Lung microvascular endothelial cell (primary cell): ENCODE measurements around the gene GSTO1. TPM values are rescaled to one million over a fixed set of nuclear protein-coding genes. Genes with fewer than 3 reads are reported as not detected.
"Not testable (repeated sequence)": the region's sequence is repeated elsewhere in the genome, so short reads cannot be mapped to it uniquely, and the experiment has no call there.

ENCODE experiments used
- DNase-seq, 2 donors: peaks; one replicate each; pipeline versions ENCODE4 v3.0.0 to v3.0.0-alpha.2; 2010; ENCODE audit warnings: low read depth in 2 of 2
- total RNA-seq: library from RNA; depleted of rRNA; stranded (reverse); fragments of >200 nt; gene quantifications from 2 replicates; pipeline ENCODE4 v1.2.1, GENCODE V29; 2014

GSTO1 gene
- total RNA-seq = 220 and 286 TPM in 2 replicates

DNA sequence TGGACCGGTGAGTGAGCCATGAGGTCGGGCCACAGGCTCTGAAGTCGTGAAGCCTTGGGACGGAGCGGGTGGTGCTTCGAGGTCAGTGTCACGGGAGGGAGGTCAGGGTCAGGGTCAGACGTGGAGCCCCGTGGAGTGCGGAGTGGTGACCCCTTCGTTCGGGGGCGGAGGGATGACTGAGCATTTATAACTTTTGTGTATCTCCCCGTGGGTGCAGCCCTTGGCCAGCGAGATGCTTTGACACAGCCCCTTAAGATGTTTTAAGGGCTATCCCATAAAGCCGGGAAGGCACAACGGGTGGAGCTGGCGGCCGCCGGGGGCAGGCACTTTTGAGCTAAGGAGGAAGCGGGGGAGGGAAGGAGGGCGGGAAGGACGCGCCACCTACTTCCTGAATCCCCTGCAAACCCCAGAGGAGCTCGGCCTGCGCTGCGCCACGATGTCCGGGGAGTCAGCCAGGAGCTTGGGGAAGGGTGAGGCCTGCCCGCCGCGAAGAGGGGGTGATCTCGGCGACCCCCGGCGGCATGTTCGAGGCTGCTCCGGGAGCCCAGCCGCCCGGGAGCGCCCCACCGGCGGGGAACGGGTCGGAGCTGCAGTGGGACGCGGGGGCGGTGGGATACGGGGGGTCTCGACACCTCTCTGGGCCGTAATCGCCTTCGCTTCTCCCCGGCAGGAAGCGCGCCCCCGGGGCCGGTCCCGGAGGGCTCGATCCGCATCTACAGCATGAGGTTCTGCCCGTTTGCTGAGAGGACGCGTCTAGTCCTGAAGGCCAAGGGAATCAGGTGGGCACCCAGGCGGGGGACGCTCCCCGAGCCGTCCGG, at the start of gene GSTO1:
Gene GSTO1 (plus strand): TSS at position 400 of the 818 bp plus-strand sequence. CDS start 37 bp downstream, at position 437.
- DNase-seq = peak; percentile 68 to 83

DNA sequence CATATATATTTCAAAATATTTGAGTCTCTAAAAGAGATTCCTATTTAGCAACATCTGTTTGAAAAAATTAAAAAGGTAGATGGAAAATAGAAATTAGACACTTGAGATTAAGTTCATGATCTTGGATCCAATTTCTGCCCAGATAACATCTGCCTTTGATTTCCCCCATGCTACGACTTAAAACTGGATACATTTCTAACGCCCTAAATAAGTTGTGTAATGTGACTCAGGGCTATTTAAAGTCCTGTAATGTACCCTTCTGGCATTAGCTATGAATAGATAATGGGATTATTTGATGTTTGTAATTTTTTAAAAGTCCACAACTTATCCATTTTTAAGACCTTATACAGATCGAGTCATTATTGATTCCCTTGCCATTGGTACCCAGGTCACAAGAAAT, 46.0 kb upstream of the GSTO1 start:
- no peak for DNase-seq

DNA sequence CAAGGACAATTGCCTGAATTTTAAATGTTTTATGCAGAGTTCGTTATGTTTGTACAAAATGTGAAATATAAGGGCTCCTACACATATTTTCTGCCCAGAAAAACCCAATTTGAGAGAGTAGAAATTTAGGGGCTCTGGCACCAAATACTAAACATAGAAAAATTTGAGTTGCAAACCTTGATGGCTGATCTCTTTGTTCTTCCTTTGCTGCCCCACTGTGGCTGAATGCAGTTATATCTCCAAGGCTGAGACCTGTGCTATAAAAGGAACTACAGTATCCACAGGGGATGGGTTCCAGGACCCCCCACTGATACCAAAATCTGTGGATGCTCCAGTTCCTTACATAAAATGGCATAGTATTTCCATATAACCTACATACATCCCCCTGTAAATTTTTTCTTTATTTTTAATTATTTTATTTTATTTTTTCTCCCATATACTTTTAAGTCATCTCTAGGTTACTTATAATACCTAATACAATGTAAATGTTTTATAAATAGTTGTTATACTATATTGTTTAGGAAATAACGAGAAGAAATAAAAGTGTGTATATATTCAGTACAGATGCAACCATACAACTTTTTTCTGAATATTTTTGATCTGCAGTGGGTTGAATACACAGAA, 45.0 kb upstream of the GSTO1 start:
- DNase-seq = peak; percentile 56 to 71

DNA sequence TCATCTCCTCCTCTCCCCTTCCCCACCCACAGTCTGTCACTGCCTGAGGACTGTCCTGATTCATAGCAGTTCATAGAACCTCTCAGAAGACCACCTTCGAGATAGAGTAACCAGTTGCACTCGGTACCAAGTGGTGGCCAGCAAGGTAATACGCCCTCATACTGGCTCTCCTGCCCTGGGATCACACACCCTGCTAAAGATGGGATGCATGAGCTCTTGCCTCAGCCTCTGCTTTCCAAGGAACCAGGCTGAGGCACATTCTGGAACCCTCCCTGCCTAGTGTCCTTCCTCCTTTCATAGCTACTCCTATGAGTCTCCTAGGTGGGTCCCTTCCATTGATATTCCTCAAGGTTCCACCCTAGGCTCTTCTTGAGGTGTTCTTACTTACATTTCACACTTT, 38.1 kb upstream of the GSTO1 start:
- DNase-seq = no peak

DNA sequence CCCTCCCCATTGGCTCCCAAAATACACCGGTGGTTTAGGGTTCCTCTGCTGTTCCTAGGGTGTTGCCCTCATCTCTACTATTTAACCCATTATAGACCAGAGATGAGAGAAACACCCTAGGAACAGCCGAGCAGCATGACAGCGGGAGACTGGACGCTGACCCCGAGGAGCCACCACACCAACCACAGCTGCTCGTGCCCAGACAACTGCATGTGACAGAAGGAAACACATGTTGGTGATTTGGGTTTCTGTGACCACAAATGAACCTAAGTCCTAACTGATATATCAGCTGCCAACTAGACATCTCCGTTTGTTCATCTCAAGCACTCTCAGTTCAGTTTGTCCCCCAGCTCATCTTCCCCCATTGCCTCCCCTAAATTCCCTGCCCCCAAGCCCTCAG, 35.9 kb upstream of the GSTO1 start:
- no peak for DNase-seq

DNA sequence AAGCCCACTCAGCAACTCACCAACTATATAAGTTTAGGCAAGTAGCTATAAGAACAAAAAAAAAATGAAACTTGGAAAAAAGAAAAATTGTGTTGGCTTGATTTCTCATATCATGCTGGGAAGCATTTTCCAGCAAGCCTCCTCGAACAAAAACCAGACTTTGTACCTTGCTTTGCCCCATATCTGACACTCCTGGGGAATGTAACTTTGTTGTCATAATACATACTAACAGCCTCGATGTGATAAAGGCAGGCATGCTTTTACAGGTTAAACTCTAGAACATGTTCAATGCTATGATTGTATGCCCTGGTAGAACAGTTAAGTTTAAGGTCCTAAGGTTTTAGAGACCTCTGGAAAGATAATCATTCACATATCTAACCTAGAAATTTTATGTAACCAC, 34.2 kb upstream of the GSTO1 start:
- DNase-seq = no peak

DNA sequence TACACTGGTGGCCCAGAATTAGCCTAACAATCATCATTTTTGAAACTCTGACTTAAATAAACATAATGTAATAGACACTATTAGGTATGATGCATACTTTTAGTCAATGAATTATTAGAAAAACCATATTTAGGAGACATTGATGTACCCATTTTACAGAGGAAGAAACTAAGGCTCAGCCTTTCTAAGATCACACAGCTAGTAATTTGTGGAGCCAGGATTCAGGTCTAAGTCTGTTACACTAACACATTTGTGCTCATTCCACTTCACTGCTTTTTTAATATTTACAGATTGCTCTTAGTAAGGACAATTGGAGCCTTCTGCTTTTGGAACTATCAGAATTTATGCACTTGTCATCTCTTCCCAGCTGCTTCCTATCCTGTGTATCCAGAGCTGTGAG, 31.4 kb upstream of the GSTO1 start:
- DNase-seq = no peak

DNA sequence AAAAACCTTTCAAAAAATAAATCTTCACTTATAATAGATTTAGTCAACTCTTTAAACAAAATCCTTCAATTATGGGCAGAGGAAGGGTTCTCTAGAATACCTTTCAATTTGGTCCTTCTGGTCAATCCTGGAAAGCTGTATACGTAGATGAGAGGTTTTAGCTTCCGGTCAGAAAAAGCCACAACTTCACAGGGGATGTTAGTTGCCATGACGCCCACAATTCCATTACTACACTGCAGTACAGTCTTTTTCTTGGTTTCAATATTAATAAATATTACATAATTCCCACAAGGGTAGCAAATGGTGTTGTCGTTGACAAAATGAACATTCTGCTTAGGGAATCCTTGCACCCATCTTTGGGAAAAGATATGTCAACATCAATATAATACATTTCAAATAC, 24.2 kb upstream of the GSTO1 start:
- DNase-seq = peak in 1 of 2 donors; percentile 29

DNA sequence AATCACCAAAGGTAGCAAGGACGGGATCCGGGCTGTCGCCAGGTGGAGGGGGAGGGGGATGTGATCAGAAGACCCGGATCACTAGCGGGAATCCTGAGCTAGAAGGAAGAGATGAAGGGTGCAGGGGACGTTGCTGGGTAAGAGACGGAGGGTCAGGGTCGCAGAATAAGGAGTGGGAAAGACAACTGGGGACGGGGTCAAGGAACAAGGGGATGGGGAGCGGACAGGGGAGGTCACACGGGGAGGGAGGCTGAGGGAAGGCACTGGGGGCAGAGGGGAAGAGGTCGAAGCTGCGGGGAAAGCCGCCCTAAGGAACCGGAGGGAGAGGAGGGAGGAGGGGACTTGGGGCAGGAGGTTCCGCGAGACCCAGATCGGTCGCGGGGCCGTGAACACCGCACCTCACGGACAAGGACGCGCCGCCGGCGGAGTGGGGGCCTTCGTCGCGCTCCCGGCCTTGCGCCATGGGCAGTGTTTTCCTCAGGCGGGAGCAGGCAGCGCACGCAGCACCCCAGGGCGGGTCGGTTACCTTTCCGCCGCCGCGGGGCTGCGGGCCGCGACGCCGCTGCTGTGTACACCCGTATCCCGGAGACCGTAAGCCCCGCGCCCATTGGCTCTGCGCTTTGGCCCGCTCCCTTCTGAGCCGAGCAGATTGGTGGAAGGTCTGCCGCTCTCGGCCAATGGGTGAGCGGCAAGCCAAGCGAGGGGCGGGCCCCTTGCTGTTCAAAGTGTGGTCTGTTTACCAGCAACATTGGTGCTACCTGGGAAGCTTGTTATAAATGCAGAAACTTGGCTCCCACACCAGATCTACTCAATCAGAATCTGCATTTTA, 22.7 kb upstream of the GSTO1 start, which contains the start of gene CFAP43:
Gene CFAP43 (minus strand): TSS at position 581 of the 829 bp plus-strand sequence. CDS start 118 bp downstream, at position 463.
- peak; percentile 96 to 97 for DNase-seq

DNA sequence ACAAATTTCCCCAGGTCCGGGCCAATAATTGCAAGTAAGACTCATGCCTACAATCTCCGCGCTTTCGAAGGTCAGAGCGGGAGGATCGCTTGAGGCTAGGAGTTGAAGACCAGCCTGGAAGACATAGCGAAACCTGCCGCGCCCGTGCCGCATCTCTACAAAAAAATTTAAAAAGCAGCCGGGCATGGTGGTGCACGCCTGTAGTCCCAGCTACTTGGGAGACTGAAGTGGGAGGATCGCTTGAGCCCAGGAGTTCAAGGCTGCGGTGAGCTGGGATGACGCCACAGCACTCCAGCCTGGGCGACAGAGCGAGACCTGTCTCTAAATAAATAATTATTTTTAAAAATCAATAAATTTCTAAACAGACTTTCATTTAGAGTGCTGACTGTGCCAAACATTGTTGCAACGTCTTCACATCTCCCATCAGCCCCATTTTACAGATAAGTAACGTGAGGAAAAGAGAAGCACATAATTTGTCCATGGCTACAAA, 22.0 kb upstream of the GSTO1 start:
- no peak for DNase-seq

DNA sequence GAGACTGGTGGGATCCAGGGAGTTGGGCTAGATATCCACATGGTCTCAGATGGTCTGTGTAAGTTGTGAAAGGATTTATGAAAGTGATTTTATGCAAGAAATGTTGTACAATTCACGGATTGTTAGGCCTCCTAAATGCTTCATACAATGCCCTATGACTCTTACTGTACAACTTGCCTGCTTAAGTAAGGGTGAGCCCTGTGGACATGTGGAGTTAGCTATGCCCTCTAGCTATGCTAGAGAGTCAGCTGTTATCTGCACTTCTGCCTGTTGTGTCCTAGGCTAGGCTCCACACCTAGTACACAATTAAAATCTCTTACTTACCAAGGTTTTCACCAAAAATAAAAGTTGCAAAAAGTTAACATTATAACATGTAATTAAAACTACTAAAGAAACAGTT, 20.9 kb upstream of the GSTO1 start:
- DNase-seq = no peak

DNA sequence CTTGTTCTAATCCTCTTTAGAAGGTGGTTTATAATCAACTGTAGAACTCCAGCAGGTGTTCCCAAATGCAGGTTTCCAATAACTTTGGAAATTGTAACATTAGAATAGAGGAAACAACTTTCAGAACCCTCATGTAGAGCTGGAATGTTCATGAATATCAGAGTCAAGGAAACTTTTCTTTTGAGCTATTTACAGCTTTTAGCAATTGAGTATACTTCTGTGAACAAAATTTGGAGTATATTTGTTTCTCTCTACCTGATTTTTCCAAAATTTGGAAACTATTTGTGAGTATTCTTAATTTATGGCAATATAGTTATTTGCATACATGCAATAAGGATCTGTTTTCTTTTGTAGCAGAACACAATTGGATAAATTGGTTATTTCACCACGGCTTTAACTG, 19.8 kb upstream of the GSTO1 start:
- no peak for DNase-seq

DNA sequence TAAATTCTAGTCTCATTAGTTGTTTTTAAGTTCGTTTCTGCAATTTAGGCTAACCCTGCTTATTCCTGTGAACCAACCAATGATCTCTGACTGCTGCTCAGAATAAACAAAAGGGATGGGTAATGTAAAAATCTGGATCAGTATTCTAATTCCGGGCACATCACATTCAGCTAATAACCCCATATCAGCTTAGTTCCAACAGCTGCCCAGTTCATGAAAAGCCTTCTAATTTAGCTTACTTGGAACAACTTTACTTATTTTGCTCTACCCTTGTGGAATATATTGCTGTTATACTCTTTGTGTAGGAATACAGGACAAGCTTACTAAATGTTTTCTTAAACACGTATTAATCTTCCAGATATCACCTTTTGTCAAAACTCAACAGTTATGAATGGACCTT, 18.9 kb upstream of the GSTO1 start:
- no peak for DNase-seq

DNA sequence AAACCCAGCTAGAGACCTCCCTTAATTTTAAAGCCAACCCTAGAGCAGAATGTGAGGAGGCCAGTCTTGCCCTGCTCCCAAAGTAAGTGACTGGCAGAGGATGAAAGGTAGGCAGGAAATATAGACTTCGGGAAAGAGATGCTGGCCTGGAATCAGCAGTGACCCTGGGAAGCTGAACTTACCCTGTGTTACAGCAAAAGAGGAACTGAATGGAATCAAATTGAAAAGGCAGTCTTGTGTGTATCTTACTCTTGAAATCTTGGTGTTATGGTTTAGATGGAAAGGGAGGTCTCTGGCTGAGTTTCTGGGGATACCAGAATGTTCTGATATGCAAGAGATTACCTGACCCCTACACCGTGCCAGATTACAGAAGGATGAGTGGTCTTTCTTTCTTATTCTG, 14.6 kb upstream of the GSTO1 start:
- no peak for DNase-seq

DNA sequence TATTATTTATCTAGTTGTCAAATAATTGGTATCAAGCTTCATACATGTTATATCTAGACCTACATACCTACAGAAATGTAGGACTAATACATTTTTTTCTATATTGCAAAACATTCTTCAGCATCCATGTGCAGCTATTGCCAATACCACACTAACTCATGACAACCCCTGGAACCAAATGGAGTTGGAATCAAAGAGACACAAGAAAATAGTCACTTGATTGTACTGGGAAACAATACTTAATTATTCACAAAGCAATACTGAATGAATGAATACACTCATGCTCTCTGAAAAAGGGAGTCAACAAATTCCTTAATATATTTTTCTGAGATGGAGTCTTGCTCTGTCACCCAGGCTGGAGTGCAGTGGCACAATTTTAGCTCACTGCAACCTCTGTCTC, 12.1 kb upstream of the GSTO1 start:
- no peak for DNase-seq

DNA sequence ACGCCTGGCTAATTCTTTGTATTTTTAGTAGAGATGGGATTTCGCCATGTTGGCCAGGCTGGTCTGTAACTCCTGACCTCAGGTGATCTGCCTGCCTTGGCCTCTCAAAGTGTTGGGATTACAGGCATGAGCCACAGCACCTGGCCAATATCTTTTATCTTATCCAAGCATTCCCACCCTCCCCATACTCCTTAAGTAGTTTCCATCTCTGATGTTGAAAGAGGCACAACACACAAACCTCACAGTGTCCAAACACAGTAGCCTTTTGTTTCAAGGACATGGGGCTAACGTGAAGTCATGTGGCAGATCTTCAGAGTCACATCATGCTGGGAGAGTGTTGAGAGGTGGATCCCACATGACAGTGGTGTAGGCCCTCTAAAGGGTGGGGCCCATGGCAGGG, 11.7 kb upstream of the GSTO1 start:
- not testable (repeated sequence) for DNase-seq

DNA sequence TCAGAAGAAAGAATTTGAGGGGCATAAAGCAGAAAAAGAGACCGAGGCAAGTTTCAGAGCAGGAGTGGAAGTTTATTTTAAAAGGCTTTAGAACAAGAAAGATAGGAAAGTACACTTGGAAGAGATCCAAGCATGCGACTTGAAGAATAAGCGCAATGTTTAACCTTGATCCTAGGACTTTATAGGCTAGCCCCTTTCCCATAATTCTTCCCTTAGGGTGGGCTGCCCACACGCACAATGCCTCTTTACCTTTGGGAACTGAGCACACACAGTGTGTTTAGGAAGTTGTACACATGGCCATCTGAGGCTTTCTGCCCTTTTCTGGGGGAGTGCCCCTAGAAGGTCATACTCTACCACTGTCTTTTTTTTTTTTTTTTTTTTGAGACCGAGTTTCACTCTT, 11.2 kb upstream of the GSTO1 start:
- no peak for DNase-seq

DNA sequence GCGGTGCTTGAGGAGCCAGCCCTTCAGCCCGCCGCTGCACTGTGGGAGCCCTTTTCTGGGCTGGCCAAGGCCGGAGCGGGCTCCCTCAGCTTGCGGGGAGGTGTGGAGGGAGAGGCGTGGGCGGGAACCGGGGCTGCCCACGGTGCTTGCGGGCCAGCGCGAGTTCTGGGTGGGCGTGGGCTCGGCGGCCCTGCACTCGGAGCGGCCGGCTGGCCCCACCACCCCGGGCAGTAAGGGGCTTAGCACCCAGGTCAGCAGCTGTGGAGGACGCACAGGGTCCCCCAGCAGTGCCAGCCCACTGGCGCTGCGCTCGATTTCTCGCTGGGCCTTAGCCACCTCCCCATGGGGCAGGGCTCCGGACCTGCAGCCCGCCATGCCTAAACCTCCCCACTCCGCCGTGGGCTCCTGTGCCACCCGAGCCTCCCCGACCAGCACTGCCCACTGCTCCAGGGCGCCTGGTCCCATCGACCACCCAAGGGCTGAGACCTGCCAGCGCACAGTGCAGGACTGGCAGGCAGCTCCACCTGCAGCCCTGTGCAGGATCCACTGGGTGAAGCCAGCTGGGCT, 9.5 kb upstream of the GSTO1 start:
- no peak for DNase-seq

DNA sequence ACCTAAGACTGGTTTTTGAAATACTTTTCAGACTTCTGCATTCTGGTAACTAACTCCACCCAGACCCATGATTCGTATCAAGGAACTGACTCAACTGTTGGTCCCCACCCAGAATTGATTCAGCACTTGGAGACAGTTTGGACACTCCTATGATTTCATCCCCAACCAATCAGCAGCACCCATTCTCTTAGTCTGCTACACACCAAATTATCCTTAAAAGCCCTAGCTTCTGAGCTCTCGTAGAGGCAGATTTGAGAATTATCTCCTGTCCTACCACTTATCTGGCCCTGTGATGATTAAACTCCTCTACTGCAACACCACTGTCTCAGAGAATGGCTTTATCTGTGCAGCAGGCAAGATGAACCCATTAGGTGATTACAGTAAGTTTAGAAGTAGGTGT, 7.7 kb upstream of the GSTO1 start:
- peak in 1 of 2 donors; percentile 78 for DNase-seq

DNA sequence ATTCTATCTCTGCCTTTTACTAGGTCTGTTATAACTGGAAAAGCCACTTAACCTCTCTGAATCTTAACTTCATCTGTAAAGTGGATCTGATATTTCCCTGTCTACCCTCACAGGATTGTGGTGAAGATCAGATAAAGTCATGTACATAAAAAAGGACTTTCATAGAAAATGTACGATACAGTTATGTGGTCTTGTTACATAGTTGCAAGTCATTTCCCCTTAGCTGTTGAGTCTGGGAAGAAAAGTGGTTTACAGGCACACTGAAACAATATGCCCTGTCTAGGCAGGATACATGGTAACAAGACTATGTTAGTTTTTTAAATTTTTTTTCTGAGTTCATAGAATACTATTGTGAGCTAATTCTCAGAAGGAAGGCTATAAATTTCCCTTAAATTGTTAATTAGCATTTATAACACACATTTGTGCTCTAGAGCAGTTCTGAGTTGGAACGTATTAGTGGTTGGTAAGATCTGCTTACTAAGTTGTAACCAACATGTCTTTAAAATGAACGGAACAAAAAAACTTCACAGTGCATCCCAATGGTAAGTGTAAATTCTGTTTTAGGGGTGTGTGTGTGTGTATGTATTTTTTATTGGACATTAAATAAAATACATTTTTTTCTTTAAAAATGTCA, 7.1 kb upstream of the GSTO1 start:
- peak in 1 of 2 donors; percentile 8 for DNase-seq

DNA sequence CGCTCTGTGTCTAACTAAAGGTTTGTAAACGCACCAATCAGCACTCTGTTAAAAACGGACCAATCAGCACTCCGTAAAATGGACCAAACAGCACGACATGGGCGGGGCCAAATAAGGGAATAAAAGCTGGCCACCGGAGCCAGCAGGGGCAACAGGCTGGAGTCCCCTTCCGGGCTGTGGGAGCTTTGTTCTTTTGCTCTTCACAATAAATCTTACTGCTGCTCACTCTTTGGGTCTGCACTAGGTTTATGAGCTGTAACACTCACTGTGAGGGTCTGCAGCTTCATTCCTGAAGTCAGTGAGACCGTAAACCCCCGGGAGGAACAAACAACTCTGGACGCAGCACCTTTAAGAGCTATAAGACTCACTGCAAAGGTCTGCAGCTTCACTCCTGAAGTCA, 5.8 kb upstream of the GSTO1 start:
- not testable (repeated sequence) for DNase-seq
